Stimulated activated CD4-positive, alpha-beta T cell treated with anti-CD3 and anti-CD28 coated beads, Interleukin-4, amount 100 ng/mL, for 1 hour (primary cell): ENCODE measurements around the gene IFNL1.
"Not testable (repeated sequence)": the region's sequence is repeated elsewhere in the genome, so short reads cannot be mapped to it uniquely, and the experiment has no call there.

Source experiments
- DNase-seq: peaks from one replicate; pipeline ENCODE4 v3.0.0-alpha.2; 2020

The IFNL1 gene

DNA sequence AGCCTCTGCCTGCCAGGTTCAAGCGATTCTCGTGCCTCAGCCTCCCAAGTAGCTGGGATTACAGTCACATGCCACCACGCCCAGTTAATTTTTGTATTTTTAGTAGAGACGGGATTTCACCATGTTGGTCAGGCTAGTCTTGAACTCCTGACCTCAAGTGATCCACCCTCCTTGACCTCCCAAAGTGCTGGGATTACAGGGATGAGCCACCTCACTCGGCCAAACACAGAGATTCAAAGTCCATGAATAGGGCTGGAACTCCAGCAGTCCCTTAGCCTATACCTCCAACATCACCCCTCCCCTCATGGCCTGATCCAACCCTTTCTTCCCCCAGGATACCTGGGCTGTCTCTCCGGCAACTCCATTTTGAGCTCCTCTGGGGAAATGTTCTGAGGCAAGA lies 36.5 kb downstream of the IFNL1 start:
- not testable (repeated sequence) for DNase-seq

DNA sequence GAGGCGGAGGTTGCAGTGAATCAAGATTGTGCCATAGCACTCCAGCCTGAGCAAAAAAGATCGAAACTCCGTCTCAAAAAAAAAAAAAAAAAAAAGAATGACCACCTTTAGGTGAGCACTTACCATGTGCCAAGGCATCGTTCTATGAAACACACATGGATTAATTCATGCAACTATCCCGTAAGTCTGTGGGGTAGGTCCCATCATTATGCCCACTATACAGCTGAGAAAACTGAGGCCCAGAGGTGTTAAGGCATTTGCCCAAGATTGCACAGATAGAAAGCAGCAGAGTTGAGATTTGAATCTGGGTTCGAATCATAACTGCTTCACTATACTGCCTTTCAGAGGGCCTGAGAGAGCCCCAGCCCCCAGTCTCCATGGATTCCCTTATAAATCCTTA lies 37.3 kb downstream of the IFNL1 start:
- no peak for DNase-seq

DNA sequence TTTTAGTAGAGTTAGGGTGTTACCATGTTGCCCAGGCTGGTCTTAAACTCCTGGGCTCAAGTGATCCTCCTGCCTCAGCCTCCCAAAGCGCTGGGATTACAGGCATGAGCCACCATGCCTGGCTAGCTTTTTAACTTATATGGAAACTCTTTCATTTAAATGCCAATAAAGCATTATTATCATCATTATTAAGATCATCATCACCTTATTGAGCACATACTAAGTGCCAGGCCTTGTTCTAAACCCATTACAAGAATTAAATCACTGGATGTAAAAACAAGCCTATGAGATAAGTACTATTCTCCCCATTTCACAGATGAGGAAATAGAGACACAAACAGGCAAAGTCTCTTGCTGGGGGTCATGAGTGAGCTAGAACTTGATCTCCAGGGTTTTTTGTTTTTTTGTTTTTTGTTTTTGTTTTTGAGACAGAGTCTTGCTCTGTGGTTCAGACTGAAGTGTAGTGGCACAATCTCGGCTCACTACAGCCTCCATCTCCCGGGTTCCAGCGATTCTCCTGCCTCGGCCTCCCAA lies 38.3 kb downstream of the IFNL1 start:
- DNase-seq = no peak

DNA sequence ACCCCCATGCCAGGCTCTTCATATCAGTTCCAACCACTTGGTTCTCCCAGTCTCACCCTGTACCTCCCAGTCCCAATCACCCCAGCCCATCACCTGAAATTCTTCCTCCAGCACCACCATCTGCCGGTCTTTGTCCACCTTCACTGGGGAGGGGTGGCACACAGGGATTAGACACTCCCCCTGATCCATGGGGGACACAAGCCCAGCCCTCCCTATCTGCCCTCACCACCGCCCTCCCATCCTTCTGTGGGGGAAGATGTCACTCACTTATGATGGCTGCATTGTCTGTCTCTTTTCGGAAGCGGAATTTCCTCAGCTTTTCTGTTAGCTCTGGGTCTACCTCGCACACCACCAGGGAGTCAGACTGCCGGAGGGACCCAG lies 39.0 kb downstream of the IFNL1 start:
- DNase-seq = no peak

DNA sequence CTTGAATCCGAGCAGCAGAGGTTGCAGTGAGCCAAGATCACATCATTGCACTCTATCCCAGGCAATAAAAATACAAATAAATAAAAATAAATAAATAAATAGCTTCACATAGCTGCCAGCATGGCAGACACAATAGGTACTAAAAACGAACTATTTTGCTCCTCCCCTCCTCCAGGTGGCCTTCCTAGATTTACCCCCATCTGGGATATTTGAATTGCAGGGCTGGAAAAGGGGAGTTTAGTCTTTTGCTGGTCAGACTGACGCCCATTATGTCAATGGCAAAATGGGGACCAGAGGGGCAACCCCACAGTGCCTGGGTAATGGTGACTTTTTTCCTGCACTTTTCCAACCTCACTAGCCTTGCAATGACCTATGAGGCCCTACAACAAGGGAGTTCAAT lies 40.3 kb downstream of the IFNL1 start:
- no peak for DNase-seq

DNA sequence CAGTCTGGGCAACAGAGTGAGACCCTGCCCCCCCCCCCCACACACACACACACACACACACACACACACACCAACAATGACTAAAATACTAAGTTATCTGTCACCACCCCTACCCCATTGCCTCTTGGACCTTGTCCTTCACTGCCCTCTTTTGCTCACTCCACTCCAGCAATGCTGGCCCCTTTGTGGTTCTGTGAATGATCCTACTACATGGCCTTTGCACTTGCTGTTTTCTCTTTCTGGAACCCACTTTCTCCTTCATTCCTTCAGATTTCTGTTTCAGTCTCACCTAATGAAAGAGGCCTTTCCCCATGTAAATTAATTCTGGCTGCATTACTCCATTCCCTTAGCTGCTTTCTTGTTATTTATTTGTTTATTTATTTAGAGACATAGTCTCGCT lies 43.5 kb downstream of the IFNL1 start:
- DNase-seq = no peak

DNA sequence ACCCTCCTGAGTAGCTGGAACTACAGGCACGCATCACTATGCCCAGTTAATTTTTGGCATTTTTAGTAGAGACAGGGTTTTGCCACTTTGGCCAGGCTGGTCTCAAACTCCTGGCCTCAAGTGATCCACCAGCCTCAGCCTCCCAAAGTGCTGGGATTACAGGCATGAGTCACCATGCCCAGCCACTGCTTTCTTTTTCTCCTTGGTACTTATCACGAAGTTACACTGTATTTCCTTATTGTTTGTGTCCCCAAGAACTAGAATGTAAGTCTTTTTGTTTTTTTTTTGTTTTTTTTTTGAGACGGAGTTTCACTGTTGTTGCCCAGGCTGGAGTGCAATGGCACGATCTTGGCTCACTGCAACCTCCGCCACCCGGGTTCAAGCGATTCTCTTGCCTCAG lies 43.9 kb downstream of the IFNL1 start:
- DNase-seq = not testable (repeated sequence)

DNA sequence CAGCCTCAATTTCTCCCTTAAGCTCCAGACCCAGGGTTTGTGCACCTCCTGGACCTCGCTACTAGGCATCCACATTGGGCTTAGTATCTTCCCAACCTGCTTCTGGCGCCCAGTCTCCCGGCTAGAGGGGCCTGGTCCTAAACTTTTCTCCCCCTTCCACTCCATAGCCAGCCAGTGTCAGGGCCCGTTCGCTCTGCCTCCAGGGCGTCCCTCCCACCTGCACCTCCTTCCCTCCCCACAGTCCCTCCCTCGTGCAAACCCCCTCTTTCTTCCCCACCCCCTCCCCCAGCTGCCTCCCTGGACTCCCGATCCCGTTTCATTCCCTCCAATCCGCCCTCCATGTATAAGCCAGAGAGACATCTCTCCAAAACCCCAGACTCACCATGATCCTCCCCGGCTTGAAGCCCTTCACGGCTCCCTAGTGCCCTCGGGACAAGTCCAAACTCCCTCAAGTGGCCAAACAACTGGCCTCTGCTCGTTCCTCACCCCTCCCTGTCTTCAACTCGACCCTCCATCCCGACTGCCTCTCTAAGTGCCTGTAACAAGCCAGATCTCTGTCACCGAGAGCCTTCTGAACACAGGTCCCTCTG lies 45.0 kb downstream of the IFNL1 start:
- DNase-seq = peak; percentile 20

DNA sequence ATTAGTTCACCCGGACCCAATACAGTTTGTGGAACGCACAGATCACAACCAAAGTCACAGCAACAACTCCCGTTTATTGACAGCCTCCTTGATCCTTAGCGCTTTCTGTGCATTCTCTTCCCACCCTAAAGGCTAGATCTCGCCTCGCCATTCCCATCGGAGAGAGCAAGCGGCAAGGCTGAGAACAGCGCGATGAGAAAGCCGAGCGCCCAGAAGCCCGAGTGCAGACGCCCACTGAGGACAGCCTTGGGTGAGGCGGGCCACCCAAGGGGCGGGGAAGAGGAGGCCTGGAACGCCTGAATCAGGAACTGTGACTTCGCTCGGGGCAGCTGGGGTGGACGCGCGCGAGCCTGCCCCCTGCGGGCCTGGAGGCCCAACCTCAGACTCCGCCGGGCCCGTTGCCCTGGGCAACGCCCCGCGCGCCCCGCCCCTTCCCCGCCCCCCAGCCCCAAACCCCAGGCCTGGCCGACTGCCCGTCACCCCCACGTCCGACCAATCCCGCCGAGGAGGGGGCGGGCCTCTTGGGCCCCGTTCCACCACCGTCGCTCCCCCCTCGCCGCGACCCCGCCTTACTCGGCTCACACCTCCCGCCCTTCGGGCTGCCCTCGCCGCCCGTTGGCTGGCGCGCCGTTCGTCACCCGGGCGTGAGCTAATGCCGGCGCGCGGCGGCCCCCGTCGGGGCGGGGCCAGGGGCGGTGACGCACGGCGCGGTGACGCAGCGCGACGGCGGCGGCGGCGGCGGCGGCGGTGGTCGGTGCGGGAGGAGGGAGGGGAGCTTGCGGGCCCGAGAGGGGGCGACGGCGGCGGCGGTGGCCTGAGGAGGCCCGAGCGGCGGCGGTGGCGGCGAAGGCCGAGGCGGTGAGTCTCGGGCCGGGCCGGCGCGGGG lies 45.8 kb downstream of the IFNL1 start, which contains the start of gene SAMD4B:
Gene SAMD4B (plus strand): TSS at position 703 of the 886 bp plus-strand sequence. CDS start 14,473 bp downstream, outside the sequence.
- peak; percentile 99 for DNase-seq

DNA sequence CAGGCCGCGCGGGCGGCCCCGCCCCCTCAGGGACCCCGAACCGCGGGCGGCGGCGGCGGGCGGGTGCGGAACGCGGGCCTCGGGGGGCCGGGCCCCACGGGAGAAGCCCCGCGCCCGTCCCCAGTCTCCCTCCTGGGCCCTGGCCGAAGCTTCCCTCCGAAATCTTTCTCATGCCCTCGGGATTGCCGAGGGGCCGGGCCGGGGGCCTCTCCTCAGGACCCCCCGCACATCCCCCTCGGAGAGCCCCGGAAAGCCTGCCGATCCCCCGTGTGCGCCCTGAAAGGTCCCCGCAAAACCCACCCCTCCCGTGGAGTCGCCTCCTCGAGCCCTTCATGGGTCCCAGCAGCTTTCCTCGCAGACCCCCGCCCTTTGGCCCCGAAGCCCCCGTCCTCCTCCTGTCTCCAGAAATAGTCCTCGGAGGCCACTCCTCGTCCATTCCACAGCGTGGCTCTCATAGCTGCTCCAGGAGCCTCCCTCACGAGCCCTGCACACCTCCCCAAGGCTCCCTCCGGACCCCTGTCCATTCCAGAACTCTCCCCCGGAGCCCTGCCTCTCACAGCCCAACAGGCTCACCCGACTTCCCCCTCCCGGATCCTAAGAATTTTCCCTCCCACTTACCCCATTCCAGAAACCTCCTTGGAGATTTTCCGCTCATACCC lies 46.6 kb downstream of the IFNL1 start:
- DNase-seq = no peak

DNA sequence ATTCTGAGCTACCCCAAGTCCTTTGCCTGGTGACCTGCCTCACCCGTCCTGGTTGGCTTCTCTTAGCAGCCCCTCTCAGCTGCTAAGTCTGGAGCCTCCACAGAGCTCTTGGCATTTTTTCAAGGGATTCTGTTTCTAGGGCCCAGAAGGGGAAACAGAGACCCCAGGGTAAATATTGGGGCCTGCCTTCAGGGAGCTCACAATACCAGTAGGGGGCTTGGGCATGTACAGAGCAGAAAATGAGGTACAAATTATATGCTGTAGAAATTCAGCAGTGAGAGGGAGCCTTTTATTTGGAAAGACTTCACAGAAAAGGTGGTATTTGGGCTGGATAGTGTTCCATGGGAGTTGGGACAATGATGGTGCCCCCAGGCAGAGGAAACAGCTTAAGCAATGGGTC lies 49.7 kb downstream of the IFNL1 start:
- no peak for DNase-seq

DNA sequence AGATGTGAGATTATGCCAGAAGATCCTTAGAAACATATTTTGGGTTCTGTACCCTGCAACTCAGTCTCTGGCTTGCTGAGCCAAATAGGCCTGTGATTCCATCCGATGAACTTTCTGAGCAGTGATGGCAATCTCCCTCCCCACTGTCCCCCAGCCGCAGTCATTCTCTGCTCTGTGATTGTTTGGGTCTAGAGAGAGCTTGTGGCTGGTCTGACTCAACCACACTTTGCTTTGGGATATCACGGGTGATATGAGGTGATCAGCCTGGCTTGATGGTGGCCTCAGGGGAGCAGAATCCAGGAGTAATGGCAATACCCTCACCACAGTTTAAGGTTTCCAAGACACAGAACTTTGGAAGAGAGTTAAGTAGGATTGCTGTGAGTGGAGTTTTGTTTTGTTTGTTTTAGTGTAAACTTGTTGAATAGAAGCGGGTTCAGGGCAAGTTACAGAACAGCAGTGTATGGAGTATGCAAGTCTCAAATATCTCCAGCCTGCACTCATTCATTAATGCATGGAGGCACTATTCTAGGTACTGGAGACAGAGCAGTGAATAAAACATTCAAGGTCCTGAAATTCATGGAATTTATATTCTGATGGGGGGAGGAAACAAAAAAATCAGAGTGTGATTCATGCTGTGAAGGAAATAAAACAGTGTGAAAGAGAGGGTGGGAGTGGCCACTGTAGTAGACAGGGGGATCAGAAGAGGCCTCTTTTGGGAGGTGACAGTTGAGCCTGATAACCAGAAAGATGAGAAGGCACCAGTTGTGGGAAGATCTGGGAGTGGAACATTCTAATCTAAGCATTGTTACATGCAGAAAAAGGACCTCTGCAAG lies 51.3 kb downstream of the IFNL1 start:
- DNase-seq = no peak
